PC-3 (cell line): ENCODE results near the gene GP1BA.

Experiments used
- EZH2phosphoT487 ChIP-seq: fragments of 300-600 bp; sonication (generic); IDR thresholded peaks from 2 replicates; pipeline ENCODE4 v1.6.1; 2018; ENCODE audit warnings: mild to moderate bottlenecking, antibody characterized with exemption, low read length, borderline replicate concordance
- TF ChIP-seq, protein P1 (sequence below): fragments of 300-600 bp; sonication (generic); conservative IDR thresholded peaks from 2 replicates; pipeline ENCODE4 v1.5.1; 2017; ENCODE audit warnings: antibody characterized with exemption, low read depth, mild to moderate bottlenecking, low read length

DNA sequence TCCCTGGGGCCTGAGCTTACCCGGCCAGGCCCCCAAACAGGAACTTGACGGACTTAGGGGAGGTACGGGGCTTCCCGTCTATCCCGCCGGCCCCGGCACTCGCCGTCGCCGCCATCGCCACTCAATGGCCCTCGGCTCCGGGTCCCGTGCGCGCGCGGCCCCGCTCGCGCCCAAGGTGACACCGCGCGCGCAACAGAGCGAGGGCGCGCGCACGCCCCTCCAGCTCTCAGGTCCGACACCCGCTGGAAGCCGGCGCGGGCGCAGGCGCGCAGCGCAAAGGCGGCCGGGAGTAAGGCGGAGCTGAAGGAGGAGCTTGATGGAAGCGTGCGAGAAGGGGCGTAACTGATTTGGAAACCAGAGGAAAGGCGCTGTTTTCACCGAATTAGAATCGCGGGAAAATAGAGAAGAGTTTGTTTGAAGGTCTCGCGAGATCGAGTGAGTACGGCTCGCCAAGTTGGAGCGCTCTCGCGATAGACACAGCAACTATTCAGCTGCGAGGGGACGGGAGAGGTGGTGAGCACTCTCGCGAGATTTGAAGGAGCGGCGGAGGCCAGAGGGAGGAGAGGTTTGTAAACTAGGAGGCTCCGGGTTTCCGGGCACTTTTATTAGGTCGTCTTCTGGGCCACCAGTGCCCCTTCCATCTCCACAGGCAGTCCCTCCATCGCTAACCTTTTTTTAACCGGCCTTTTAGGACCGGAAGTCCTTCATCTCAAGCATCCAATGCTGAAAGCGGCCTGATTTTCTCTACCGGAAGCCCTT lies 7.9 kb downstream of the GP1BA start, which contains the start of the genes RNF167 and SLC25A11:
- no peak for TF ChIP-seq EZH2phosphoT487
- TF ChIP-seq, protein P1, sequence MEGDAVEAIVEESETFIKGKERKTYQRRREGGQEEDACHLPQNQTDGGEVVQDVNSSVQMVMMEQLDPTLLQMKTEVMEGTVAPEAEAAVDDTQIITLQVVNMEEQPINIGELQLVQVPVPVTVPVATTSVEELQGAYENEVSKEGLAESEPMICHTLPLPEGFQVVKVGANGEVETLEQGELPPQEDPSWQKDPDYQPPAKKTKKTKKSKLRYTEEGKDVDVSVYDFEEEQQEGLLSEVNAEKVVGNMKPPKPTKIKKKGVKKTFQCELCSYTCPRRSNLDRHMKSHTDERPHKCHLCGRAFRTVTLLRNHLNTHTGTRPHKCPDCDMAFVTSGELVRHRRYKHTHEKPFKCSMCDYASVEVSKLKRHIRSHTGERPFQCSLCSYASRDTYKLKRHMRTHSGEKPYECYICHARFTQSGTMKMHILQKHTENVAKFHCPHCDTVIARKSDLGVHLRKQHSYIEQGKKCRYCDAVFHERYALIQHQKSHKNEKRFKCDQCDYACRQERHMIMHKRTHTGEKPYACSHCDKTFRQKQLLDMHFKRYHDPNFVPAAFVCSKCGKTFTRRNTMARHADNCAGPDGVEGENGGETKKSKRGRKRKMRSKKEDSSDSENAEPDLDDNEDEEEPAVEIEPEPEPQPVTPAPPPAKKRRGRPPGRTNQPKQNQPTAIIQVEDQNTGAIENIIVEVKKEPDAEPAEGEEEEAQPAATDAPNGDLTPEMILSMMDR: no peak
